ENCODE results near the gene SLC7A1. TPM values are rescaled to one million over a fixed set of nuclear protein-coding genes. Genes with fewer than 3 reads are reported as not detected.

SLC7A1 gene
- total and polyA plus RNA-seq, 8 donors = 2.3 to 95.1 (median 21.2) TPM

DNA sequence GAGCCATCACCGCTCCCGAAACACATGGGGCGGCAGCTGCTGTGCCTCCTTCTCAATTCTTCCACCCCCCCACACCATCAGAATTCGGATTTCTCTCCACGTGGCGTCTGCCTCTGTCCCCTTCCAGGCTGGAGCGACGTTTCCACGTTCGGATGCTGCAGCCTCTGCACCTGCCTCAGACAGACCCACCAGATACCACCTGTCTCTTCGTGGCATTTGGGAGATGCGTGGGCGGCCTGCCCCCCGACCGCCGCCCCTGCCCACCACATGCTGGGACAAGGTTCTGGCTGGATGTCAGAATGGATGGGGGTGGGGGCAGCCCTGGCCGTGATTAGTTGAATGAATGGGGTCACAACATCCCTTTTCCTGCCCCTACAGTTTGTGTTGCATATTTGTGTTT is 90.0 kb downstream of the SLC7A1 start:
- Histone ChIP-seq H3K4me3 (no peak overlapping the region), H3K27me3 (peaks cover 0 to 22% (median 7%) of the 10 kb centered on the region in 3 donors), H3K36me3 (peaks cover 0 to 1% (median 0%) of the 10 kb centered on the region in 4 donors), H3K4me1 (peaks cover 0 to 23% (median 13%) of the 10 kb centered on the region in 4 donors), H3K27ac (no peak overlapping the region), H3K9me3 (no peaks in the 10 kb centered on the region)
- 76 to 84% (median 80%) methylated on average over 17 of the region's 17 CpGs for WGBS, 5 donors
- intact Hi-C loops (cut with DNase I; ENCODE audit: low total_unique reads) = loop anchor here (5.0 to 10.0 kb wide), 2 partner anchors 209 to 602 kb away; no protein-coding TSS in a partner anchor
- TF ChIP-seq CTCF (IDR thresholded peaks at IDR 0.05) (no peak), POLR2AphosphoS5 (IDR thresholded peaks at IDR 0.05) (no peak)
- DNase-seq = no peak

- no peak overlapping the region for H3K4me3 ChIP-seq
- H3K27ac ChIP-seq = no peak overlapping the region
- H3K36me3 ChIP-seq = no peaks in the 10 kb centered on the region
- no peak for DNase-seq
- intact Hi-C loops (cut with DNase I; ENCODE audit: low total_unique reads) = loop anchor here (5.0 to 10.0 kb wide), 2 partner anchors 210 to 603 kb away; no protein-coding TSS in a partner anchor
- no peaks in the 10 kb centered on the region for H3K9me3 ChIP-seq
- 87 to 94% (median 93%) methylated on average over 15 of the region's 15 CpGs for WGBS, 5 donors
- peaks cover 0 to 22% (median 7%) of the 10 kb centered on the region in 3 donors for H3K27me3 ChIP-seq
- TF ChIP-seq CTCF (IDR thresholded peaks at IDR 0.05) = no peak
- TF ChIP-seq POLR2AphosphoS5 (IDR thresholded peaks at IDR 0.05) = no peak
- TF ChIP-seq EP300 (IDR thresholded peaks at IDR 0.05) = no peak
- no peak for TF ChIP-seq POLR2A (IDR thresholded peaks at IDR 0.05)
- peaks cover 0 to 23% (median 13%) of the 10 kb centered on the region in 4 donors for H3K4me1 ChIP-seq
Observed at GRCh38 chr13:29504691-29505090, 90.8 kb downstream of the SLC7A1 start.

GRCh38 chr13:29503041-29503837 is 92.2 kb downstream of the SLC7A1 start:
- H3K4me3 ChIP-seq = no peak overlapping the region
- no peaks in the 10 kb centered on the region for H3K36me3 ChIP-seq
- peaks cover 0 to 22% (median 7%) of the 10 kb centered on the region in 3 donors for H3K27me3 ChIP-seq
- WGBS, 5 donors = 37 to 49% (median 46%) methylated on average over 23 to 32 of the region's 32 CpGs
- H3K27ac ChIP-seq = no peak overlapping the region
- H3K4me1 ChIP-seq = peaks cover 0 to 17% (median 9%) of the 10 kb centered on the region in 4 donors
- intact Hi-C loops (cut with DNase I; ENCODE audit: low total_unique reads) = loop anchor here (10.0 kb wide), 1 partner anchor 212 kb away; no protein-coding TSS in a partner anchor
- no peaks in the 10 kb centered on the region for H3K9me3 ChIP-seq
- DNase-seq = peak in 1 of 2 donors; percentile 47
- TF ChIP-seq POLR2AphosphoS5 (IDR thresholded peaks at IDR 0.05) (no peak), POLR2A (IDR thresholded peaks at IDR 0.05) (no peak), EP300 (IDR thresholded peaks at IDR 0.05) (no peak), CTCF (IDR thresholded peaks at IDR 0.05) (no peak)

GRCh38 chr13:29502391-29503008 is 93.0 kb downstream of the SLC7A1 start:
- Histone ChIP-seq H3K4me1 (peaks cover 0 to 11% (median 4%) of the 10 kb centered on the region in 4 donors), H3K36me3 (no peaks in the 10 kb centered on the region), H3K27ac (no peak overlapping the region), H3K9me3 (no peaks in the 10 kb centered on the region), H3K27me3 (peaks cover 0 to 22% (median 7%) of the 10 kb centered on the region in 3 donors), H3K4me3 (no peak overlapping the region)
- intact Hi-C loops (cut with DNase I; ENCODE audit: low total_unique reads) = loop anchor here (10.0 kb wide), 1 partner anchor 212 kb away; no protein-coding TSS in a partner anchor
- WGBS, 5 donors = 86 to 91% (median 89%) methylated on average over 9 to 13 of the region's 13 CpGs
- TF ChIP-seq CTCF (IDR thresholded peaks at IDR 0.05) (no peak), EP300 (IDR thresholded peaks at IDR 0.05) (no peak), POLR2AphosphoS5 (IDR thresholded peaks at IDR 0.05) (no peak), POLR2A (IDR thresholded peaks at IDR 0.05) (no peak)
- no peak for DNase-seq
